Hematopoietic multipotent progenitor cell treated with erythropoietin and hydrocortisone succinate and interleukin-3 and kit ligand, for 17 days (in vitro differentiated cells): Measurements from ENCODE around the gene SLC6A11.

Experiments
- DNase-seq: peaks from one replicate; pipeline ENCODE4 v3.0.0-alpha.2; 2015; ENCODE audit warnings: low spot score

Gene SLC6A11

DNA sequence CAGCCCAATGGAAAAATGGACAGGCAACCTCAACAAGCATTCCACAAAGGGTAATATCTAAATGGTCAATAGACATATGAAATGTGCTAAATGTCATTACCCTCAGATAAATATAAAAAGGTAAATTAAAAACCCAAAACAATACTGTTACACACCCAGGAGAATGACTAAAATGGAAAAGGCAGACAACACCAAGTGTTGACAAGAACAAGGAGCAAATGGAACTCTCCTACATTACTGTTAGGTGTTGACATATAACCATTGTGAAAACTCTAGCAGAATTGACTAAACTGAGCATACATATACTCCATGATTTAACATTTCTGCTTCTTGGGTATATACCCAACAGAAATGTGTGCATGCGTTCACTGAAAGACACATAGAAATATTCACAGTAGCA is 25.3 kb upstream of the SLC6A11 start:
- DNase-seq: no peak

DNA sequence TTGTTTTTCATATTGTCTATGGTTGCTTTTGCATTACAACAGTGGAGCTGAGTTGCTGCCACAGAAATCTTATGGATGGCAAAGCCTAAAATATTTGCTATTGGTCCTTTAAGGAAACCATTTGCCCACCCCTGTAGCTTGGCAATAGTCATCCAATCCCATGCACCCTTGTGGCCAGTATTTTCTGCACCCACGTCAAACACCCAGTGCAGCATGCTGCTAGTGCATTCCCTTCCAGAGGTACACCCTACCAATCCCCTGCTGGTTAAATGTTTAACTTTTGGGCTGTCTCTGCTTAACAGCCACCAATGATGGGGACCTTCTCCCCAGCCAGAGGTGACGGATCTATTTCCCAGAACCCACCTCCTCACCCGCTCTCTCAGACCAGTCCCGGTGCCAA is 23.8 kb upstream of the SLC6A11 start:
- no peak for DNase-seq

DNA sequence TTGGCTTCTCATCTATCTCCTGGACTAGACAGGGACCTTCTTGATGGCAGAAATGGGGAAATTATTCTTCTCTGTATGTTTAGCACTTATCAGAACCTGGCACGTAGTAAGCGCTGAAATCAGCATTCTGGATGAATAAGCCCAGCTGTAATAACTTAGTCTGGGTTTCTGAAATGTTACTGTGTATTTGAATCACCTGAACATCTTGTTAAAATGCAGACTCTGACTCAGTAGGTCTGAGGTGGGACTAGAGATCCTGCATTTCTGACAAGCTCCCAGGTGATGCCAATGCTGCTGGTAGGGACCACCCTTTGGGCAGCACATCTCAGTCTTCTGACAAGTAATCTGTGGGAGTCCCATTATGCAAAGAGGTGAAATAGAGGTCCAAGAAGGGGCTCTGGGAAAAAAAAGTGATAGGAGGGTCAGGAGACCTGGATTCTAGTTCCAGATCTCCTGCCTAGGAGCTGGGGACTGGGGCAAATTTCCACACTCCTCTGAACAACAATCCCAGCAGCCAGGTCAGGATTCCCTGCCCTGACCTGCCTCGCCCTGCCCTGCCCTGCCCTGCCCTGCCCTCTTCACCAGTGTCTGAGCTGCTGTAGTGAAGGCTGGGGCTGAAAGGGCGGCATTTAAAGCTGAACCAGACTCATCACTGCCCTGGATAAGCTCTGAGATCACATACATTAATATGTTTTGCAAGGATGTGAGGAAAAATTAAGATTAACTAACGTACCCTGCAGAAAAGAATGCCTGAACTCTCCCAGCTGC is 17.2 kb upstream of the SLC6A11 start:
- no peak for DNase-seq

DNA sequence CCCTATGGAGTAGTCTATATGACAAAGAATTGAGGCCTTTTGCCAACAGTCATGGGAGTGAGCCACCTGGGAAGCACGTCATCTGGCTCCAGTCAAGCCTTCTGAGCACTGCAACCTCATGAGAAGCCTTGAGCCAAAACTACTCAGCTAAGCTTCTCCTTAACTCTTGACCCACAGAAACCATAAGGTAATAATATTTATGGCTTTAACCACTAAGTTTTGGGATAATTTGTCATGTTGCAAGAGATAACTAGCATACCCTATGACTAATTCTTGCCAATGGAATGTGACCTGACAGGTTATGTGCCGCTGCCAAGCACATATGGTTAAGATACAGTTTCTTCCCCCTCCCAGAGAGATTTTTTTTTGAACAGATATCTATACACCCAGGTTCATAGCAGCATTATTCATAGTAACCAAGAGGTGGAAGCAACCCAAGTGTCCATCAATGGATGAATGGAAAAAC is 11.8 kb upstream of the SLC6A11 start:
- no peak for DNase-seq

DNA sequence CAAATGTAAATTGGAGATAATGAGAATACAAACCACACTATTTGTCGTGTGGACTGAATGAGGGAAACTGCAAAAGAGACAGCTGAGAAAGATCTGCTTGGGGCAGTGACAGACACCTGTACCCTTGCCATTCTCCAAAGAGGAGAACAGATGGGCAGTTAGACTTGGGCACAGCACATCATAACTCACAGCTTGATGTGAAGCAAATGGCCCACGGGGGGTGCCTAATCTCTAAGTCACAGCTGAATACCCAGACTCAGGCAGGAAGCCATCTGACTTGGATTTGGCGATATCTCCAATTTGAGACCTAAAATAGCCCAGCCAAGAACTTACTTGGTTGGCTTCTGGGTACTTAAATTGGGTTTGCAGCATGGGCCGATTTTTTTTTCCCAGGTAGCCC is 10.0 kb upstream of the SLC6A11 start:
- no peak for DNase-seq

DNA sequence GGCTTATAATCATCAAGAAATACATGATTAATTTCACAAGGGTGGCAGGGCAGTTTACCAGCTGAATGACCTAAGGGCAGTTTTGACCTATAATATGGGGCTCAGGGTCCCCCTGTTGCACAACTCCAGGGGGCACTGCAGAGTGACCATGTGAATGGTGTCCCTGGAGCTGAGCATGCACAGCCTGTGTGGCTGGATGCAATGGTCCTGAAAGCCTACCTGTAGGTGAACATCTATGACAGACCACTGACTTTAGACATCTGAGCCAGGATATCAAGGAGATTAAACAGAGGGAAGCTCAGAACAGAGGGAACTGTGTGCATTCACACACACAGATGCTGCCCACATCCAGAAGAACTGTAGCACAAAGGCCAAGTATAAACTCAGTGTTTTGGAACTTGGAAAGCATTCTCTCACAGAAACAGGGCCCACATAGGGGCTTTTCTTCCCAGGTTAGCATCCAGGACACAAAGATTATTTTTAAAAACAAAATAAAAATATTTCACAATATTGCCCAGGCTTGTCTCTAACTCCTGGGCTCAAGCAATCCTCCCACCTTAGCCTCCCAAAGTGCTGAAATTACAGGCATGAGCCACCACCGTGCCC is 7.8 kb upstream of the SLC6A11 start:
- DNase-seq: no peak

DNA sequence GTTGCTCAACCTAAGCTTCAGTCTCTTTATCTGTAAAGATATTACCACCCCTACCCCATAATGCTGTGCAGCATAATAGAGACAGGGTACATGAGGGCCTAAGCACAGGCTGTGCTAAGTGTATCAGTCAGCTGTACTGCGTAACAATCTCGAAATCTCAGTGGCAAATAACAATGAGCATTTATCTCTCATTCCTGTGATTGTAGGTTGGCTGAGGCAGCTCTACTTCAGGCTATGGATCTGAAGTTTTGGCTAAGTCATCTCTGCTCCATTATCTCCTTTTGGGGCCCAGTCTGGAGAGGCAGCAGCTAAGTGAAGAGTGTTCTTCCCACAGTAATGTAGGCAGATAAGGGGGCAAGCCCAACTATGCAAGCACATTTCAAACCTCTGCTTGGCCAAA is 7.1 kb upstream of the SLC6A11 start:
- DNase-seq: no peak

DNA sequence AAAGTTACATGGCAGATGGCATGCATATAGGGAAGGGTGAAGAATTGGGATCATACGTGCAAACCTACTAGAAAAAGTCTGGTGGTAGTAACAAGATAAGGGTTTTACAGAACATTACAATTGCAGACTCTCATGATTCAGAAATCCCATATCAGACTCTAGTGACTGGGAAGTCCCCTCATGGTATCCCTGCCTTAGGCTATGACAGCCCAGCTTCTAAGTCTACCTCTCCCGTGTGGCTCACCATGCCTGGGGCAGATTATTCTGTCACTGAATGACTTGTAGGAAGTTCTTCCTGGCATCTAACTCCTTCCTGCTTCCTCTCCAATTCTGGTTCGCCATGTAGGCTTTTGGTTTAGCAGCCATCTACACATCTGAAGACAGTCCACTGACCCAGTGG is 5.7 kb upstream of the SLC6A11 start:
- no peak for DNase-seq

DNA sequence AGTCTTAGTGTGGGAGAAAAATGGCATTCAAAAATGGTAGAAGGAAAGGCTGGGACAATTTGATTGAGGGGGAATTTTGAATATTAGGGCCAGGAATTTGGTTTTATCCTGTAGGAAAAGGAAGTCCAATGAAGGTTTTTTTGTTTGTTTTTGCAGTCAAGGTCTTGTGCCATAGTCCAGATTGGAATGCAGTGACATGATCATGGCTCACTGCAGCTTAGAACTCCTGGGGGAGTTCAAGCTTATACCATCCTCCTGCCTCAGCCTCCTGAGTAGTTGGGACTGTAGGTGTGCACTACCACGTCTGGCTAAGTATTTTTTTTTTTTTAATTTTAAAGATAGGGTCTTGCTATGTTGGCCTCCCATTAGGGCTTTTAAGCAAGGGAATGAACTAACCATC is 2.6 kb upstream of the SLC6A11 start:
- no peak for DNase-seq

DNA sequence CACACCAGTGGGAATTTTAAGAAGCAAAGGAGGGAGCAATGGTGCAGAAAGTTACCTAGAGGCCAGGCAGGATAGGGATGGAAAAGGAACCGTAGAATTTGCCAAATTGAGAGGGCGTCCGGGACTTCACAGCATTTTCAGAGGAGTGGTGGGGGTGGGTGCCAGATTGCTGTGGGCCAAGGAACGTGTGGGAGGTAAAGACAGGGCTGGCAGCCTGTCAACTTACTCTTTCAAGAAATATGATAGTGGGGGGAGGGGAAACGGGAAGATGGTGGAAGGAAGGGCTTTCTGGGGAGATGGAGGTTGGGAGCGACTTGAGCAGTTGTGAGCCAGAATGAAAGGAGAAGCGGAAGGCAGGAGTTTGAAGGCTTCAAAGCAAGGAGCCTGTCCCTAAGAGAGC is 1.4 kb upstream of the SLC6A11 start:
- DNase-seq: no peak

DNA sequence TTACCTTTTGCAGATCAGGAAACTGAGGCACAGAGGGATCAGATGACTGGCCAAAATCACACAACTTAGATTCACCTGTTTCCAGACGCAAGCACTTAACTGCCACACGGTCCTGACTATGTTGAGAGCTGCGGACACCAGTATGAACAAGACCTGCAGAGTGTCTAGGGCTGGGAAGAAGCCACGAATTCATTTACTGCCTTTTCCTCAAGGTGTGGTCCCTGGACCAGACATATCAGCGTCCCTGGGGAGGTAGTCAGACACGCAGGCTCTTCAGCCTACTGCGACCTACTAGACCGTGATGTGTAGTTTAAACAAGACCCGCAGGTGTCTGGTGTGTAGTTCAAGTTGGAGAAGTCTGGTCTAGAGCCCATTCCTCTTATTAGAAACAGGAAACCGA is 541 bp upstream of the SLC6A11 start:
- DNase-seq: no peak

DNA sequence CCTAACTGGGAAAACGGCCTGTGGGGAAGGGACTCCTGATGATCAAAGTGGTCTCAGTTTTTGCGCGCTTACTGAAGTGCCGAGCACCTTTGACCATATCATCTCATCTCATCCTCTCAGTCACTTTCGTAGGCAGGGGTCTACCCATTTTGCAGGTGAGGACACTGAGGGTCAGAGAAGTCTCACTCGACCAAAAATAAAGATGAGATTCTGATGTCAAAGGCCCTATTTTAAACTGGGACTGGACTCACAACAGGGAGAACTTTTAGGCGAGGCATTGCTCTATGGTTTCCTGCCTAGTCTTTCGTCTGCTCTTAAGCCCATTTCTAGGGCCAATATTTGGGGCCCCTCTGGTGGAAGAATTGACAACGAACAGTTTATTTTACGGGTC is 830 bp downstream of the SLC6A11 start:
- DNase-seq: no peak

DNA sequence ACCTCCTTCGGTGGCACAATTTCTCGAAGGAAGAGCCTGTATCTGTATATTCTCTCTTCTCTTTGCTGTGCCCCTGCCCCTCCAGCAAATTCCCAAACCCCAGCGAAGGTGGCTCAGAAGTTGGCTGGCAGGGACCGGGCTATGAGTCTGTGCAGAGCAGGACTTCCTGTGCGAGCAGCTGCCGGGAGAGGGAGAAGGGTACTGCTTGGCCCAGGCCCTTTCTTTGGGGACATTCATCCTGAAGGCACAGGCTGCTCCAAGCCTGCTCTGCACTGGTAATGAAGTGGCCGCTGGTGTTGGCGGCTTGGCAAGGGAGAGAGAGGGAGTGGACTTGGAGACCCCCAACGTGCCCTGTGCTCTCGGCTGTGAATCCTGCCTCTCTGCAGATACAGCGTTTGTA is 1.5 kb downstream of the SLC6A11 start:
- no peak for DNase-seq

DNA sequence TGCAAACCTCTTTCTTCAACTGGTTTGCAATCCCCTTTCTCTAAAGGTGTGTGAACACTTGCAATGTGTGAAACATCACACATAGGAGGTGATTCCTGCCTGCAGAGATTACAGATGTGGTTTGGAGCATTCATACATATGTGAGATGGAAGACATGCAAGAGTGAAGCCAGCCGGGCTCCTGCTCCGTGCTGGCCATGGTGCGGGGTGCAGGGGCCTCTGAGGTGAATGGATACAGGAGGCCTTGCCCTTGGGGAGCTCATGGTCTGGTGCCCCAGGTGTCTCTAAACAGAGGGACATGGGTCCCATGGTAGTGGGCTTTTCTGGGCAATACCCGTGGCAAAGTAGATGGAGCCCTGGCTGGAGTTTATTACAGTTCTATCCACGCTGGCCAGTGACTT is 6.0 kb downstream of the SLC6A11 start:
- DNase-seq: no peak

DNA sequence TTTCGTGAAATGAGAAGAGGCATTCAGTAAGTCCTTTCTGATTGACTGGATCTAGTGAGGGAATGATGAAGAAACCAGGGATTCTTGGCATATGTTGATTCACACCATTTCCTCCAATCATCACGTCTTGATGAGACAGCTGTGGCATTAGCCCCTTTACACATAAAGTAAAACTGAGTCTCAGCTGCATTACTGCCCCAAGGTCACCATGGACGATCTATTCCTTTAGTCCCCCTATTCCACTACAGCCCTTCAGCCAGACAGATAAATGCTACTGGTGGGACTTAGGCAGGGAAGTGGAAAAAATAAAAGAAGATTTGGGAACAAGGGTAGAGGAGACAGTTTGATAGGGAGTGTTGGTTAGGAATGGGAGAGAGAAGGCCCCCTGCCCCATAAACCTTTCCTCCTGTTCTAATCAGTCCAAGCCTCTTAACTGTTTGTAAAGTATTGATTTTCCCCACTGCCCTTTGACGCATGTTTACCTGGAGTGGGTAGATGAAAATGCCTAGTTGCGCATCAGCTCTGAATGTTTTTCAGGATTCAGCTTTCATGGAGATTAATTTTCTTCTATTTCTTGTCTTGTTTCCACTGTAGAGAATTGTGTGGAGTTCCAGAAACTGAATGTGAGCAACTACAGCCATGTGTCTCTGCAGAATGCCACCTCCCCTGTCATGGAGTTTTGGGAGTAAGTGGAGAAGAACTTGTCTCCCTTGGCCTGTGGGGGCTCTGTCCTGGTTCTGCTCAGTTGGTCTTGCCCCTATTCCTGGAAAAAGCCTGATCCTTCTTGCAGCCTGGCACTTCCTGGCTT is 6.9 kb downstream of the SLC6A11 start:
- DNase-seq: no peak

DNA sequence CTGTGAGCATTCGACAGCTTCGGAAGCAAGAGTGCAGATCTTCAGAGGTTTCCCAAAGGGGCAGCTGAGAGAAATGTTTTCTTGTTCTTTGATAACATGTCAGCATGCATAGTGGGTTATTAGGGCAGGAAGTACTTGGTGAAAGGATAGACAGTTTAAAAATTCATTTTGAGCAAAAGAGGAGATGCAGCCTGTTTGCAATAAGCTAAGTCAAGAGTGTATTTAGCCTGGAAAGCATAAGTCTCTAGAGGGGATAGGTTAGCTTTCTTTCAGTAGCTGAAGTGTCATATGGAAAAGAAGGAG is 7.4 kb downstream of the SLC6A11 start:
- no peak for DNase-seq

DNA sequence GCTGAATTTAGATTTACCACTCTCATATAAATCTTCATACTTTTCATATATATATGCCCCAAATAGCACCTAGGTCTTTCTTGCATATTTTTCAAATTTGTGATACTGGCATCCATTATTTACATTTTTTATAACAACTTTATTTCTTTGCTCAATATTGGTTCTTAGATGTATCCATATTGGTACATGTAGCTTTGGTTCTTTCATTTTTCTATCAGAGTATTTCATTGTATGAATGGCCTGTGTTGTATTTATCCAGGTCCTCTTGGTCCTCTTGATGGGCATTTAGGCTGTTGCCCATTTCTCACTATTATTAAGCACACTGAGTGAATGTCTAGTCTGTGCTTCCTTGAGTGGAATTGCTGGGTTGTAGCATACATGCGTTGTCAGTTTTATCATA is 8.4 kb downstream of the SLC6A11 start:
- DNase-seq: no peak

DNA sequence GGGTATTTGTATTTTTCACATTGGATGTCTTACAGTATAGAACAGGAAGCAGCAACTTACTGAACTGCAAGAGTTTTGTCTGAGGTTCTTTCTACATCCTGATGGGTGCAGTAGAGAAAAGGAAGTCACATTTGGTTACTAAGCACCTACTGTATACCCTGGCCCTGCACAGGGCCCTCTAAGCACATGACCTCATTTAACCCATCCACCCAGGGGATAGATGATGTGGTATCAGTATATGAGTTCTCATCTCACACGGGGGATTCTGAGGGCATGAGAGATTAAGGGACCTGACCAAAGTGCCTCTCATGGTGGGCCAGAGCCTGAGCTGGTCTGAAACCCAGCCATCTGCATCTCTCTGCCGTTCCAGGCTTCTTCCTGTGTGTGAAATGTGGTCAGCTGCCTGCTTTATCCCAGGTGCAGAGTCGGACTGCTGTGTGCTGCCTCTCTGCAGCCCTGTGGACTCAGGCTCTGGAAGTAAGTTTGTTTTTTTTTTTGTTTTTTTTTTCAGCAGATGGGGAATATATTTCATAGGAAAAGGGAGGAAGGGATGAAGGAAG is 17.9 kb downstream of the SLC6A11 start:
- DNase-seq: no peak

DNA sequence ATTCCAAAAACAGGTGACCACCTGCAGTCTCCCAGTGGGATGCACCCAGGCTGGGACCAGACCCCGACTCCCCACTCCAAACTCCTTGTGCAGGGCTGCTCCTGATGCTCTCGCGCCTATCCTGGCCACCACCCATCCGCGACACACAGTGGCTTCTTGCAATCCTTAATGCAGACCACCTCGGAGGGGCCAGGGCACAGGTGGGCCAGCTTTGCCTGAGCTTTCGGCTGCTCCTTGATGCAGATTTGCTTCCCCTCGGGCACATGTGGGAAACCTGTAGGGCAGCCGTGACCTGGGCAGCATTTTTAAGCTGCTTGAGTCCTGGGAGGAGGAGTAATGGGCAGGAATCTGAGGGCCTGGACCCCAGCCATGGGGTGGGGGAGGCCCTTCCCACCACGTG is 18.9 kb downstream of the SLC6A11 start:
- no peak for DNase-seq

DNA sequence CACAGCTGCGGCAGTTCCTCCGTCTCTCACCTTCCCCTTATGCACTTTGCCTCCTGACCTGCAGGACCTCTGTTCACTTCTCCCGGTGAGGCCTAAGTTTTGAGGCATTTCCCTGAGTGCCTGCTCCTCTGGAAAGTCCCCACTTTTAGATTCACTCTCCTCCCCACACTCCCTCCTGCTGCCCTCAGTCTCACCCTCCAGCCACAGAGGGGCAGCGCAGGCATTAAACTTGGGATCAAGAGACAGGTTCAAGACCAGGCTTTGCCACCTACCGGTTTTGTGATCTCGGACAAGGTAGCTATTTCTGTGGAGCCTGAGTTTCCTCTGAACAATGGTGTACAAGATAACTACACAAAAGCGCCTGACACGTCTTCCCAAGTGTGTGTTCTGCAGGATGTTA is 19.4 kb downstream of the SLC6A11 start:
- no peak for DNase-seq

DNA sequence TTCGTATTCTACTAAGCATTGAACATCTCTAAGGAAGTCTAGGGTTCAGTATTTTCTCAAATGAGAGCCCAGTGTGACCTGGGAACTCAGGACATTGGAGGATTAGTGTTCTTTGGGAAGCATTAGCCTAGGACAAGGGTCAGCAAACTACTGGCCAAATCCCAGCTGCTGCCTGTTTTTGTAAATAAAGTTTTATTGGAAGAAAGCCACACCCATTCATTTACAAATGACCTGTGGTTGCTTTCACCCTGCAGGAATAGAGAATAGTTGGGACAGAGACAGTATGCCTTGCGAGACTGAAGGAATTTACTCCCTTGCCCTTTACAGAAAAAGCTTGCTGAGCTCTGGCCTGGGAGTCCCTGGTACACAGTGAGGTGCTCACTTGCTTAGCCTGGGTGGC is 20.6 kb downstream of the SLC6A11 start:
- no peak for DNase-seq

DNA sequence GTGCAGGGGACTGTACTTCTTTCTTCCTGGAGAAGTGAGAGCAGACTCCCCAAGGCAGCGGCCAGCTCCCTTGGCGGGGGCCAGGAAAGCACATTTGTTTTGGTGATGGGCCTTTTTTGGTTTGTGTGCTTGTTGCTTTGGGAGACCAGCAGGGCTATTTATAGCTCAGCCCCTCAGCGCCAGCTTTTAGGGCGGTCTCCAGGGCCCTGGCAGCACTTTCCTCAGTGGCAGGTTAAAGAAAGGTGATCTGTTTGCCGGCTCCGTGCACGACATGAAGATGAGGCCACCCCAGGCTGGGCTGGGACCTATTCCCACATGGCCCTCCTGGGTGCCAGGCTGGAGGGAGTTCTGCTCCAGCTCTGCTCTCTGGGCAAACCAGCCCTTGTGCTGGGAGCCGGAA is 21.8 kb downstream of the SLC6A11 start:
- no peak for DNase-seq

DNA sequence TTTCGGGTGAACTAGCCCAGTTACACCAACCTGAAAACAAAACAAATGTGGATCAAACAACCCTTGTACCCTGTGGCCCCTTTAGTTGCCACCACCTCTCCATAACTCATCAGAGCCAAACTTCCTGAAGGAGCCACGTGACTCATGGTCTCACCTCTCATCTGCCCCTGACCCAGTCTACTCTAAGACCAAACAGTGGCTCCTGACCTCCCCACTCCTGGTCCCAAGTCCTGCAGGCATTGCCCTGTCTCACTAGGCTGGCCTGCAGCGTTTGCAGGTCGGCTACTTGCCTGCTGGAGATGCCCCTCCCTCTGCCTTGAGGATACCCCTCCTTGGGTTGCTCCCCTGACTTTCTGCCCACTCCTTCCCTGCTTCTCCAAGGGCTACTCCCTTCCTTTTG is 23.1 kb downstream of the SLC6A11 start:
- no peak for DNase-seq
